Limb (tissue), 2 donors: ENCODE results near the gene ISG20L2.

ENCODE experiments used
- DNase-seq, 2 donors: peaks; one replicate each; pipeline ENCODE4 v3.0.0-alpha.2; 2016; ENCODE audit errors: extremely low spot score in 2 of 2

ISG20L2 gene

GRCh38 chr1:156752843-156753482 lies 24.4 kb upstream of the ISG20L2 start:
- DNase-seq, result no peak

GRCh38 chr1:156751757-156752481 lies 23.4 kb upstream of the ISG20L2 start:
- peak; percentile 93 to 99 for DNase-seq

DNA sequence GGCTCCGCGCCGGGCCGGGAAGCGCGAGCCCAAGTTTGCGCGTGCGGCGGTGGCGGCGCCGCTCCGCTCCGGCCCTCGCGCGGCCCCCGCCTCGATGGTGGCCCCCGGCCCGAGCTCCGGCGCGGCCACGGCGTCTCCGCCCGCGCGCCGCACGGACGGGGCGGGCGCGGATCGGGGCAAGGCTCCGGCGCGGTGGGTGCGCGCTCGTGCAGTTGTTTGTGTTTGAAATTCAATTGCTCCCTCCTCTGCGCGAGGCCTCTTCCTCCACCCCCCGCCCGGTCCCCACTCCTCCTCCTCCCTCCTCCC lies 22.8 kb upstream of the ISG20L2 start, which contains the start of gene HDGF:
Gene HDGF, minus strand, starts transcription at position 225 of the 306 bp plus-strand sequence. CDS start 246 bp downstream, outside the sequence.
- DNase-seq, result no peak

DNA sequence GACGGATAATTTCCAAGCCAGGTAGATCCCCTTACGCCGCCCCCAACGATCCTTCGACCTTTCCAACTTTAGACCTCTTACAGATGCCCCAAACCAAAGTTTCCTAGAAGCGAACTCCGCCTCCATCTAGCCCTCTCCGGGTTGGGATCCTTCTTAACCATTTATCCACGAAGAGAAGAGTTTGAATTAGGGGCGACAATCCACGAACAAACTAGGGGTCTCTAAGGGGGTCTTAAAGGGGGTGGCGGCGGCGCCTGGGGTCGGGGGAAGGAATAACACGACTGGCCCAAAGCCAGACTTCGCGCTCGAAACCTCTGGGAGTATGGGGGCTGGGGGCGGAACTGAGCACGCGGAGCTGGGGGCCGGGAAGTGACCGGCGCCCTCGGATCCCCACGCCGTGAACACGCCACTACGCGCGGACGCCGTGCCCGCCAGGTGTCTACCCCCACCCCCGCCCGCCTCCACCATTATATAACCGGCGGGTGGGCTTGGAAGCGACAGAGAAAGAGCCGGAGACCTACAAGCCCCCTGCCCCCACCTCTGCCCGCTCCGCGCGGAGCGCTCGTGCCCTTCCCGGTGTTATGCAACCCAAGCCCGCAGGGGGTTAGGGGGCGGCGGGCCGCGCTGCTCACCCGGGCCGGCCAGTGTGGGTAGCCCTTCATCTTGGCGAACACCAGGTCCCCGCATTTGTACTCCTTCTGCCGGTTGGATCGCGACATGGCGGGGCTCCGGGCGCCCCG lies 22.3 kb upstream of the ISG20L2 start:
- peak in 1 of 2 donors; percentile 76 for DNase-seq

GRCh38 chr1:156750191-156750672 lies 21.7 kb upstream of the ISG20L2 start:
- peak in 1 of 2 donors; percentile 51 for DNase-seq

DNA sequence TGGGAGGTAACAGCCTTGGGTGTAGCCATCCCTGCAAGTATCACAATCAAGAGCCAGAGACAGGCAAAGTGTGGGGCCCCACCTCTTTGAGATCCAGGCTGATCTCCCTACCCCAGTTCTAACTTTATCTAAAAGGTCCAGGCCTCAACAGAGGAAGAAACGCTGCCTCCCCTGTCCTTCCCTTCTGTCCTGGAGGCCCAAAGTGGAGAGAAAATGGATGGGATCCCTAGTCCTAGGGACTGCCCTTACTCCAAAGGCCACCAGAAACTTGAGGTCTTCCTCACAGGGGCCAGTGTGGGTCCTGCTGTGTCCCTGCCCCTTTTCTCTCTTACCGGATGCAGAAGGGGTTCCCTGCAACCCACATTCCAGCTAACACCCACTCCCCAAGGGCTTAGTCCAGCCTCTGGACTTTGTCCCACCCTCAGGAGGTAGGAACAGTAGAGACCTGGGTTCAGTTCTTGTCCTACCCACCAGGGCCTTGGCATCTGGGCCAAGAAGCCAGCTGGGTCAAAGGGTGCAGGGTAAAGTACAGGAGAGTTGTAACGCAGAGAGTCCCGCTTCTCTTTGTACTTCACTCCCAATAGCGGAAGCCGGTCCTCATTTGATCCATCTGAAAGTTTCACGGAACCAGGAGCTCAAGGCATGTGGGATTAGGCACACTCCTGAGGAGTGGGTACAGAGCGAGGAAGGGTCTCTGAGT lies 21.0 kb upstream of the ISG20L2 start:
- DNase-seq, result no peak

- no peak for DNase-seq
Observed at GRCh38 chr1:156748670-156749418, 20.3 kb upstream of the ISG20L2 start.

- peak in 1 of 2 donors; percentile 55 for DNase-seq
Observed at GRCh38 chr1:156747742-156748669, 19.4 kb upstream of the ISG20L2 start.

DNA sequence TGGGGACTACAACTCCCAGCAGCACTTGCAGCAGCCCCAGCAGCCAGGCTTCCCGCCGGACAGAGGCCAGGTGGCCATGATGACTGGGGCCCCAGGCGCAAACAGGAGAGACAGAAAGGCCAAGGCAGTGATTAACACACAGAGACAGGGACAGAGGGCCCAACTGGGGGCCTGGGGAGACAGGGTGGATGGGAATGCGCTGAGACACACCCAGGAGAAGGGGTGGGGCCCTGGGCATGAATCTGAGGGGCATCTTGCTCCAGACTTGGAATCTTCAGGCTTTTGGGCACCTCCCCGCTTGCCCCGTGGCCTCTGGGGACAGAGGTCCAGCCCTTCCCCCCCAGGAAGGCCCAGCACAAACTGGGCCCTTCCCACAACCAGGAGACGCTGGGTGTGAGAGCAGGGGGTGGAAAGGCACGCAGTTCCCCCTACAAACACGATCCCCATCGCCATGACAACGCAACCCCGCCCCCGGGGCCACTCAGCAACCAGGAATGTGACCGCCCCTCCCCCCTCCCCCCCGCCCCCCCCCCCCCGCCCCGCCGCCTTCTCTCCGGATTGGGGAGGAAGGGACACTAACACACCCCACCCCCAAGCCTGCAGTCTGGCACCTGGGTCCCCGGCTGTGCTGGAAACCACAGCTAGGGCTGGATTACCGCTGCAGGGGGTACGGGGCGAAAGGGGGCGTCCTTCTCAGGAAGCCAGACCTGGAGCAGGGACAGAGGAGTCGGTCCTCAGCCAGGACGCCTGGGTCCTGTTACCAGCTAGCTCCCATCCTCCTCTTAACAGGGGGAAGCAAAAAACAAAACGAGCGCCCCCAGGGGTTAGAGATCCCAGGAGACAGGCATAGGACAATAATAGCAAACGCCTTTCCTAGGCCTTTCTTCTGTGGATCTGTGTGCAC lies 18.4 kb upstream of the ISG20L2 start:
- DNase-seq, result peak; percentile 92 to 96

GRCh38 chr1:156746406-156746727 lies 17.8 kb upstream of the ISG20L2 start:
- no peak for DNase-seq

DNA sequence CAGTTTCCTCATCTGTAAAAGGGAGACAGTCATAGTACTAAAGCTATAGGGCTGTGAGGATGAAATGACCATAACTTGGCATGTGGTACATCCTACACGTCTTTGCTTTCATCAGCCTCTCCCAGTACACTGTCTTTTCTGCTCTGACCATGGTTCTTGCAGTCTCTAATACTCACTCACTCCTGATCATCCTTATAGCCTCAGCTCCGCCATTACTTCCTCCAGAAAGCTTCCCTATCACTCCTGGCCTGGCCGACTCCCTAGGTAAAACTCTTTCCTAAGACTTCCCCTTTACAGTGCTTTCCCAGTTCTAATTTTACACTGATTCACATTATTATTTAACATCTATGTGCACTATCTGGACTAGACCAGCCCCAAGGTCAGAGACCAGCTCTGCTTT lies 17.3 kb upstream of the ISG20L2 start:
- DNase-seq, result no peak

DNA sequence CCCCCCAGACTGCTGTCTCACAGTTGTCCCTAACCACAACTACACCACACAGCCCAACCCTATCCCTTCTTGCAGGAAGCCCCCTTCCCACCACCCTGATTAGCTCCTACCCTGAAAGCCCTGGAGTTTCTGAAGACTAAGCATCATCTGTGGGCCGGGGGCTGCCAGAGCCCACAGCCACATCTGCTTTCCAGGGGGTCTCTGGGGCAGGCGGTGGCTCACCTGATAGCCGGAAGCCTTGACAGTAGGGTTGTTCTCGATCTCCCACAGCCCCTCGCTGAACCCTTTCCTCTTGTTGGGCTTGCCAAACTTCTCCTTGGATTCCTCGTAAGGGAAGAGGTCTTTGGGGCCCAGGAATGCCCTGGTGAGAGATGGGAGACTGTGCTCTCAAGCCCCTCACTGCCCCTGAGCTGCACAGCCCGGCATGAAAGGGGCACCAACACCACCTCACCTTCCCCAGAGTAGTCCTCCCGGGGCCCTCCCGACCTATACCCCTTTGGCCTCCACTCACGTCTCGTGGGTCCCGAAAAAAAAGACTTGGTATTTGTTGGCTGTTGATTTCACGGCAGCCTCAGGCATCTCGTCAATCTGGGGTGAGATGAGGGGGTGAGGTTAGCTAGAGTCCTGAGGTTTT lies 16.3 kb upstream of the ISG20L2 start:
- DNase-seq, result no peak

DNA sequence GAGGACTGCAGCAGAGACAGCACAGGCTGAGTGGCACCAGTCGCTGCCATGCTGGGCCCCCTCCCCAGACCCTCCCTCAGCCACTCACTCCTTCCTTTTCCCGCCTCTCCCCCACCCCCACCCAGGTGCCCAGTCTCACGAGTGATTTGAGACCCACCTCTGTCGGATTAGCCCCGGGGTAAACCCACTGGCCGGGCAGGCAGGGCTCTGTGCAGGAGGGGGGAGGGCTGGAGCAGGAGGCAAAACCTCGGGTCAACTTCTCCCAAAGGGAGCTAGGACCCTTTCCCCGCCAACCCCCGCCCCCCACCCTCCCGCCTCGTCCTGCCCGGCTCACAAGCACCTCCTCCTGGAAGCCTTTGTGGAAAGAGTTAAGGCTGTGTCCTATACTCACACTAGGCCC lies 15.8 kb upstream of the ISG20L2 start:
- no peak for DNase-seq

DNA sequence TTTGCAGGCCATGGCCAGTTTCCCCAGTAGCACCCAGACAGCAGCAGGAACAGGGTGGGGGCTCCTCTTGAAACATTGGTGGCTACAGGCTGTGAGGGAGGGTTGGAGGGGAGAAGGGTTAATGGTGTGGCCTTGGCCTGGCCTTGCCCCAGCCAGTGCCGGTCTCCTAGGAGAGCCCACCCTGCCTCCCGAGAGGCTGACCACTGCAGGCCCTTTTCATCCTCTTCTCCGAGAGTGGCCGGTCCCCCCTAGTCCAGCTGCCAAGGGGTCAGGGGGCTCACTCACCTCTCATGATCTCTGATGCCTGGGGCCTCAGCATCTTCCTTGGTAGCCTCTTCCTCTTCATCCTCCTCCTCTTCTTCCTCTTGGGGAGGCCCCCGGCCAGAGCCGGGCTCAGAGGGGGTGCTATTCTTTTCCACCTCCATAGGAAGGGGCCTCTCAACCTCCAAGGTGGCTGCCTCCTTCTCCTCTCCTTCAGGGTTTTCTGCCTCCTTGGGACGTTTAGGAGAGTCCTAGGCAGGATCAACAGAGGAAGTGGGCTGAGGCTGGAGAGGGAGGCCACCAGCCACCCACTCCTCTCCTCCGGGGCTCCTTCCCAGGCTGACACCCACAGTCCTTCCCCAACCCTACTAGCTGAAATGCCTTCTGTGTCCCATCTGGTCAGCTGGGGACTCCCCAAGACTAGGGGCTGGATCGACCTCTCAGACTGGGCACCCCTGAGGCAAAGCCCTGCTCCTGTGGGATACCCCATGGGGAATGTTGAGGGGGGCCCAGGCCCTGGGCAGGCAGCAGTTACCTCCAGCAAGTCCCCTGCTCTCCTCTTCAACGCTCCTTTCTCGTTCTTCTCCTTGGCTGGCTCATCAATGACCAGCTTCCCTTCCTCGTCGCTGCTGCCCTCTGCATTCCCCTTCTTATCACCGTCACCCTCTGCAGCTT lies 15.1 kb upstream of the ISG20L2 start:
- no peak for DNase-seq

- DNase-seq, result no peak
Observed at GRCh38 chr1:156742801-156743200, 14.2 kb upstream of the ISG20L2 start.

GRCh38 chr1:156742017-156742416 lies 13.5 kb upstream of the ISG20L2 start:
- no peak for DNase-seq

- no peak for DNase-seq
Observed at GRCh38 chr1:156741481-156741983, 13.0 kb upstream of the ISG20L2 start.
